ENCODE results near the gene TOP2B. TPM values are rescaled to one million over a fixed set of nuclear protein-coding genes. Genes with fewer than 3 reads are reported as not detected.
A peak's percentile ranks its signal among the peaks of the same experiment; 100 is the strongest.

Gene TOP2B
- total RNA-seq, 1 donor from 2014 or later, result 83.4 TPM

GRCh38 chr3:25661694-25662437 is 2.8 kb downstream of the TOP2B start:
- Histone ChIP-seq H3K27me3 (no peaks in the 10 kb centered on the region), H3K9me3 (no peaks in the 10 kb centered on the region), H3K36me3 (no peaks in the 10 kb centered on the region), H3K4me3 (peak overlapping the region; percentile 75), H3K4me1 (peaks cover 42% of the 10 kb centered on the region), H3K27ac (no peak overlapping the region)
- DNase-seq (no peak), ATAC-seq (no peak)
- intact Hi-C loops (cut with DNase I), result no loop called here
- no peak for TF ChIP-seq CTCF (IDR thresholded peaks at IDR 0.05)

- TF ChIP-seq CTCF (IDR thresholded peaks at IDR 0.05), result no peak
- no peak overlapping the region for H3K27ac ChIP-seq
- H3K36me3 ChIP-seq, result no peaks in the 10 kb centered on the region
- peaks cover 55% of the 10 kb centered on the region for H3K4me1 ChIP-seq
- intact Hi-C loops (cut with DNase I), result no loop called here
- H3K27me3 ChIP-seq, result no peaks in the 10 kb centered on the region
- DNase-seq (no peak), ATAC-seq (no peak)
- H3K9me3 ChIP-seq, result no peaks in the 10 kb centered on the region
- H3K4me3 ChIP-seq, result no peak overlapping the region
Observed at GRCh38 chr3:25658836-25659235, 5.9 kb downstream of the TOP2B start.

- no peak for TF ChIP-seq CTCF (IDR thresholded peaks at IDR 0.05)
- intact Hi-C loops (cut with DNase I), result no loop called here
- peaks cover 56% of the 10 kb centered on the region for H3K4me1 ChIP-seq
Observed at GRCh38 chr3:25657293-25657692, 7.4 kb downstream of the TOP2B start.

GRCh38 chr3:25655659-25656058 is 9.0 kb downstream of the TOP2B start:
- intact Hi-C loops (cut with DNase I), result no loop called here
- no peak for ATAC-seq
- H3K9me3 ChIP-seq, result no peaks in the 10 kb centered on the region
- no peak for DNase-seq
- H3K27me3 ChIP-seq, result no peaks in the 10 kb centered on the region
- H3K36me3 ChIP-seq, result no peaks in the 10 kb centered on the region
- no peak overlapping the region for H3K4me3 ChIP-seq
- TF ChIP-seq CTCF (IDR thresholded peaks at IDR 0.05), result no peak
- H3K4me1 ChIP-seq, result peaks cover 39% of the 10 kb centered on the region
- no peak overlapping the region for H3K27ac ChIP-seq

More at GRCh38 chr3:25657293-25657692, 7.4 kb downstream of the TOP2B start:
- H3K9me3 ChIP-seq, result no peaks in the 10 kb centered on the region
- H3K27me3 ChIP-seq, result no peaks in the 10 kb centered on the region
- DNase-seq (no peak), ATAC-seq (no peak)
- no peak overlapping the region for H3K27ac ChIP-seq
- no peak overlapping the region for H3K4me3 ChIP-seq
- H3K36me3 ChIP-seq, result no peaks in the 10 kb centered on the region

GRCh38 chr3:25654576-25654975 is 10.1 kb downstream of the TOP2B start:
- ATAC-seq (no peak), DNase-seq (no peak)
- Histone ChIP-seq H3K27me3 (no peaks in the 10 kb centered on the region), H3K36me3 (no peaks in the 10 kb centered on the region), H3K4me1 (peaks cover 28% of the 10 kb centered on the region), H3K27ac (no peak overlapping the region), H3K9me3 (peaks cover 2% of the 10 kb centered on the region), H3K4me3 (no peak overlapping the region)
- no peak for TF ChIP-seq CTCF (IDR thresholded peaks at IDR 0.05)
- intact Hi-C loops (cut with DNase I), result no loop called here

Measured in upper lobe of right lung (tissue), 1 donor.